ENCODE measurements around the gene TBC1D10B. TPM values are rescaled to one million over a fixed set of nuclear protein-coding genes. Genes with fewer than 3 reads are reported as not detected.
A peak's percentile ranks its signal among the peaks of the same experiment; 100 is the strongest.

Gene TBC1D10B
- total RNA-seq, 1 donor from 2014 or later = 36.0 TPM

DNA sequence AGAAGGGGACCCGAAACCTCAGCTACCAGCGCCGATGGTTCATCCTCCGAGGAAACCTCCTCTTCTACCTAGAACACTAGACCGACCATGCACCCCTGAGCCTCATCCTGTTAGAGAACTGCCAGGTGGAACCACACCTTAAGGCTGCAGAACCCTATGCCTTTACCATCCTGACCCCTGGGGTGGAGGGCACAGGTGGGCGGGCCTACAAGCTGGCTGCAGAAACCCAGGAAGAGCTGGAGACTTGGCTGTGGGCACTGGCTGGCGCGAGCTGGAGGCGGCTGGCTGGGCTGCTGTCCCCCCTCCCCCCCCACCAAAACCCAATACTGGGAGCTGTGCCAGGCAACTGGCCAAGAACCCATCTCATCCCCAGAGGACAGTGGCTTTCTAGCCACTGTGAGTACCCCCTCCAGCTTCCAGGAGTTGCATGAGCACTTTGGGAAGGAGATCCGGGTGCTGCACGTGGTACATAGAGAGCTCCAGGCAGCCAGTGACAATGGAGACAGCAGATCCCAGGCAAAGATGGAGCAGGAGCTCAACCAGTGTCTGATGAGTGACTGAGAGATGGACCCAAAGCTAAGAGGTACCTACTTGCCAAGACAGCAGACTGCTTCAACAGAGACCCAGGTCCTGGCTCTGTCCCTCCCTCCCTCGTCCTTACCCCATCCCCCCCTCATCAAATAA is 13.8 kb downstream of the TBC1D10B start:
- peak overlapping the region; percentile 93 for H3K4me3 ChIP-seq
- H3K27me3 ChIP-seq = no peaks in the 10 kb centered on the region
- intact Hi-C loops (cut with DNase I) = no loop called here
- DNase-seq (no peak), ATAC-seq (no peak)
- H3K36me3 ChIP-seq = peaks cover 65% of the 10 kb centered on the region
- TF ChIP-seq, protein P1, sequence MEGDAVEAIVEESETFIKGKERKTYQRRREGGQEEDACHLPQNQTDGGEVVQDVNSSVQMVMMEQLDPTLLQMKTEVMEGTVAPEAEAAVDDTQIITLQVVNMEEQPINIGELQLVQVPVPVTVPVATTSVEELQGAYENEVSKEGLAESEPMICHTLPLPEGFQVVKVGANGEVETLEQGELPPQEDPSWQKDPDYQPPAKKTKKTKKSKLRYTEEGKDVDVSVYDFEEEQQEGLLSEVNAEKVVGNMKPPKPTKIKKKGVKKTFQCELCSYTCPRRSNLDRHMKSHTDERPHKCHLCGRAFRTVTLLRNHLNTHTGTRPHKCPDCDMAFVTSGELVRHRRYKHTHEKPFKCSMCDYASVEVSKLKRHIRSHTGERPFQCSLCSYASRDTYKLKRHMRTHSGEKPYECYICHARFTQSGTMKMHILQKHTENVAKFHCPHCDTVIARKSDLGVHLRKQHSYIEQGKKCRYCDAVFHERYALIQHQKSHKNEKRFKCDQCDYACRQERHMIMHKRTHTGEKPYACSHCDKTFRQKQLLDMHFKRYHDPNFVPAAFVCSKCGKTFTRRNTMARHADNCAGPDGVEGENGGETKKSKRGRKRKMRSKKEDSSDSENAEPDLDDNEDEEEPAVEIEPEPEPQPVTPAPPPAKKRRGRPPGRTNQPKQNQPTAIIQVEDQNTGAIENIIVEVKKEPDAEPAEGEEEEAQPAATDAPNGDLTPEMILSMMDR (IDR thresholded peaks at IDR 0.05) = no peak
- no peaks in the 10 kb centered on the region for H3K9me3 ChIP-seq
- H3K4me1 ChIP-seq = peaks cover 35% of the 10 kb centered on the region
- H3K27ac ChIP-seq = peak overlapping the region; percentile 97

DNA sequence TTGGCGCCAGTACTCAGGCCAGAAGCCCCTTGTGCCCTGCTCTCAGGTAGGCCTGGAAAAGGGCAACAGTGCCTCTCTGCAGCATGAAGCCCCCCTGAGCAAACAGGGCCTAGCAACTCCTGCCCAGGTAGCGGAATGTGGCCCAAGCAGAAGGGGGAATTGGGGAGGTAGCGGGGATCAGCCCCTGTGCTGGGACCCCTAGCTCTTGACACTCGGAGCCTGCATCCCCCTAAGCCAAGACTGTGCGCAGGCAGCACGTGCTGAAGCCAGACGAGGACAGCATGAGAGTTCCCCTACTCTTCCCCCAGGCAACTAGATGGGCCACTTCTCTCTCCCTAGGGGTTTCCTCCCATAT is 14.4 kb downstream of the TBC1D10B start:
- no peaks in the 10 kb centered on the region for H3K9me3 ChIP-seq
- peaks cover 35% of the 10 kb centered on the region for H3K4me1 ChIP-seq
- intact Hi-C loops (cut with DNase I) = no loop called here
- ATAC-seq (no peak), DNase-seq (no peak)
- H3K4me3 ChIP-seq = peak overlapping the region; percentile 93
- TF ChIP-seq, protein P1 (IDR thresholded peaks at IDR 0.05) = no peak
- H3K27ac ChIP-seq = peak overlapping the region; percentile 97
- no peaks in the 10 kb centered on the region for H3K27me3 ChIP-seq
- H3K36me3 ChIP-seq = peaks cover 68% of the 10 kb centered on the region

DNA sequence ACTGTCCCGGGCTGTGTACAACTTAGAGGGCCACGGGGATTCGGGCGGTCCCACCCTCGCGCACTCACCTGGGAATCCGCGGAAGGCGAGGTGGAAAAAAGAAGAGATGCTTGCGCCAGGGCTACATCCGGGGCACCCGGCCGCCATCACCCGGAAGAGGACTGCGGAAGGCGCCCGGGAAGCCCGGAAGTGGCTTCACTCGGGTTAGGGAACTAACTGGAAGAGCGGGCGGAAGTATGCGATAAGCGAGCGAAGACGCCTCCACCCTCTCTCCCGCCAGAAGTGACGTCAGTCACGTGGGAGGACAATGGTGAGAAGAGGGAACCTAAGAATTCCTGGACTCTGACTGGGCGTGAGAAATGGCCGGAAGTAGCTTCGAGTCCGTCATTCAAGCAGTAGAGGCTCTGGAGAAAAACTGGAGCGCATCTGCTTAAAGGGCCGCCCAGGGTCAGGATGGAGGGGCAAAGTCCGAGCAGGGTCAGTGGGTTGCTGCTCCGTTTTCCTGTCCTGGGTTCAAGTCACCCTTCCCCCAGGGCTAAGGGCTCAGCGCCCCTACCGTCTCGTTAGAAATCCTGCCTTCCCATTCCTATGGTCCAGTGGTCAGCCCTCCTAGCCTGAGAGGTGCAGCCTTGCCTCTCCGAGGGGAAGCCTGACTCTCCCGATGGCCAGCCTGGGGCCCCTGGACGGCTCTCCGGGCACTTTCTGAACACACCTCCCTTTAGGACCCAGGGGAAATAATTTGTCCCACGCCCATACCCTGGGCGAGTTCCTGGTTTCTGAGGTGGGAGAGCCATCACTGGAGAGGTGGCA is 14.9 kb downstream of the TBC1D10B start, which contains the start of gene CD2BP2:
CD2BP2 (minus strand) TSS at position 165 of the 810 bp plus-strand sequence. CDS start 627 bp downstream, outside the sequence.
- H3K4me3 ChIP-seq = peak within 1 kb of the TSS; percentile 93
- TF ChIP-seq, protein P1 (IDR thresholded peaks at IDR 0.05) = no peak
- no peaks in the 10 kb centered on the region for H3K9me3 ChIP-seq
- H3K27ac ChIP-seq = peak within 1 kb of the TSS; percentile 97
- no peaks in the 10 kb centered on the region for H3K27me3 ChIP-seq
- ATAC-seq = peak; percentile 90
- H3K36me3 ChIP-seq = peaks cover 68% of the 10 kb centered on the region
- intact Hi-C loops (cut with DNase I) = no loop called here
- peaks cover 35% of the 10 kb centered on the region for H3K4me1 ChIP-seq
- DNase-seq = peak; percentile 97

DNA sequence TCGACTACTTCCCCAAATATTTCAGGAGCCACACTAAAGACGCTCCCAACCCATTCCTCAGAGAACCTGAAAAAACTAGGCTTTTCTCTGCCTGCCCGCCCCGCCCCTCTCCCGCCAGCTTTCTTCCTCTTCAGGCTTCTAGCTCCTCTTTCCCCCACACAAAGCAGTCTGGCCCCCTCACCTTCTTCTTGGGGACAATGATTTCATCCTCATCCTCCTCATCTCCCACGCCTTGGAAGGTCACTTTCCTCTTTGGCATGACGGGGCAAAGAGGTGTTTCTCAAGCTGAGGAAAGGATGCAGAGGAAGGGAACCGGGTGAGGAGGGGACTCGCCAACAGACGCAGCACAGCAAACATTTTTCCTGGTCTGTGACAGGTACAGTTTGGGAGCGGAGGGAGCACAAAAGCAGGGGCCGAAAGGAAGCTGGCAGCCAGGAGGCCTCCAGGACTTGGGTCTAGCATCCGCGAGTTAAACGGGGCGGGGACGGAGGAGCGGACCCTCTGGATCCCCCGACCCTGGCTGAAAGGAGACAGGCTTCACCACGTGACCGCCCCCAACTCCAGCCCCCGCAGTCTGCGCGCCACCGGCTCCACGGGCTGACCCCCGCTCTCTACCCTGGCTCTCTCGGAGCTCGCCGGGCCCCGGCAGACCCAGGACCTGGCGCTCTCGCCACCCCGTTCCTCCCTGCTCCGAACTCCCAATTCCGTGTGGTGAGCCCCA is 15.7 kb downstream of the TBC1D10B start:
- Histone ChIP-seq H3K4me3 (peak overlapping the region; percentile 93), H3K9me3 (no peaks in the 10 kb centered on the region), H3K4me1 (peaks cover 35% of the 10 kb centered on the region), H3K36me3 (peaks cover 65% of the 10 kb centered on the region), H3K27me3 (no peaks in the 10 kb centered on the region), H3K27ac (peak overlapping the region; percentile 97)
- no peak for DNase-seq
- intact Hi-C loops (cut with DNase I) = no loop called here
- TF ChIP-seq, protein P1 (IDR thresholded peaks at IDR 0.05) = no peak
- ATAC-seq = peak; percentile 30

DNA sequence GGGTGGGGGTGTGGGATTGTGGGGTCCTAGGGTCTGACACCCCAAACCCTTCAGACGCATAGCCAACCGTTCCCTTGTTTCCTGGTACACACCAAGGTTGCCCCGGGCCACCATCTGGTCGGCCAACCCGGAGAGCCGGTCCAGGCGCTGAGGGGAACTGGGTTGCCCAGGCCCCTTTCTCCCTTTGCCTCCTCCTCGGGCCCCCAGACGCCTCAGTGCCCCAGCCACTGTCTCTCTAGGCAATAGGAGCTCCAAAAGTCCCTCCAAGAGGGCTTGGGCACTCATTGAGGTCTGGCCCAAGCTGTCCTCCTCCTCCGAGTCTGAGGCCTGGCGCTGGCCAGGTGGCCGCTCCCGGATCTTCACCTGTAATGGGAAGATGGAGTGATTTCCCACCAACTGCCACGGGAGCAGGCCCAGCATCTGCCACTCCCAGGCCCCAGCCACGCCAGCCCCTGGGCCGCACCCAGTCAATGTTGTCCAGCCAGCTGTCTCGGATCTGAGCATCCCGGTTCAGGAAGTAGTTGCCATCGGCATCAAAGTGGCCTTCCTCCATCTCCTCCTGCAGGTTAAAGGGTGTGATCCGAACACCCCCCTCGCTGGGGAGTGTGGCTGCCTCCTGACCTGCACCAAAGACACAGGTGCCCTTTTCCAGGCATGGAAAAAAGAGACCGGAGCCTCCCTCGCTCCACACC is 16.7 kb downstream of the TBC1D10B start:
- H3K36me3 ChIP-seq = peaks cover 56% of the 10 kb centered on the region
- no peak overlapping the region for H3K27ac ChIP-seq
- H3K4me1 ChIP-seq = peaks cover 35% of the 10 kb centered on the region
- ATAC-seq (no peak), DNase-seq (no peak)
- H3K4me3 ChIP-seq = peak overlapping the region; percentile 93
- TF ChIP-seq, protein P1 (IDR thresholded peaks at IDR 0.05) = no peak
- no peaks in the 10 kb centered on the region for H3K9me3 ChIP-seq
- intact Hi-C loops (cut with DNase I) = no loop called here
- no peaks in the 10 kb centered on the region for H3K27me3 ChIP-seq
